Mucosa of descending colon (tissue), 3 donors: ENCODE results near the gene PTGFR. TPM values are rescaled to one million over a fixed set of nuclear protein-coding genes. Genes with fewer than 3 reads are reported as not detected.

Experiments
- ATAC-seq: fragments of 200-7000 bp; cut with Tn5 transposase; one replicate; pipeline ENCODE4 v1.9.1; 2020; ENCODE audit warnings: mild to moderate bottlenecking, moderate library complexity
- DNase-seq, 3 donors: peaks; one replicate each; pipeline ENCODE4 v3.0.0-alpha.2; 2020
- H3K36me3 ChIP-seq: fragments of 200-600 bp; one replicate; pipeline ENCODE4 v1.8.0; 2021; ENCODE audit warnings: low read depth, mild to moderate bottlenecking
- H3K4me1 ChIP-seq: fragments of 200-600 bp; one replicate; pipeline ENCODE4 v1.8.0; 2021; ENCODE audit warnings: low read depth, mild to moderate bottlenecking
- H3K4me3 ChIP-seq: fragments of 200-600 bp; one replicate; pipeline ENCODE4 v1.8.0; 2021; ENCODE audit warnings: mild to moderate bottlenecking
- H3K9me3 ChIP-seq: fragments of 200-600 bp; one replicate; pipeline ENCODE4 v1.8.0; 2021; ENCODE audit warnings: mild to moderate bottlenecking
- intact Hi-C, 2 donors: fragments of 100-400 bp; cut with DNase I in 1 of 2; cut with micrococcal nuclease in 1 of 2; formaldehyde crosslinking; loops; one replicate each; pipeline versions ENCODE4 v1.11.0 to v1.11.1; 2022; cut with DNase I, micrococcal nuclease
- total RNA-seq, 3 donors: library from RNA; stranded (reverse); fragmentation: NEBNext Ultra II Directional in 2 of 3; extraction: Animal tissue kit (Norgen Biotek cat#: 25700) in 2 of 3; gene quantifications; one replicate each; pipeline versions ENCODE4 v1.2.1 to v1.2.4, GENCODE V29; 2021 to 2023
- TF ChIP-seq, protein P1 (sequence below): fragments of 200-600 bp; IDR thresholded peaks from one replicate; pipeline ENCODE4 v1.8.0; 2022; ENCODE audit warnings: antibody characterized with exemption, mild to moderate bottlenecking
- donor health status: DM: no; HTN: no; CAD: no; lungs with moderate emphysema.
- donor health status: DM: no; HTN: no; CAD: no.
- donor health status: DM: no; HTN: yes; CAD: no.

The PTGFR gene
- total RNA-seq, 3 donors from 2014 or later: 0.49 to 2.1 (median 1.7) TPM

DNA sequence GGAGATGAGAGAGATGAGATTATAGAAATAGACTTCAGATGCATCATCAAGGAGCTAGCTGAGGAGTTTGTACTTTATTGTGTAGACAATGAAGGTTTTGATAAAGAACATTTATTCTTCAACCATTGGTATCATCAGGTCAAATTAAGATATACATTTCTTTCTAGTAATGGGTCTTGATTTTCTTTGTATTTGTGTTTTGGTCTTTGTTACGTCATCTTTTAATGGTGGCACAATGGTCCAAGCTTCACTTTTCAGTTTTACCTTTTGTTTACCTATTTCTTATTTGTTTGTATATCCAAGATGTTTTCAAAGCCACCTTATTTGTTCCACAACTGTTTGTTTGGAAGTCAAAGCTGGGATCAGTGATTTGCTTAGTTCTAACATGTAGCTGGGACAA, 44.5 kb downstream of the PTGFR start:
- Histone ChIP-seq H3K4me1 (no peaks in the 10 kb centered on the region), H3K9me3 (no peaks in the 10 kb centered on the region), H3K36me3 (no peaks in the 10 kb centered on the region), H3K4me3 (no peak overlapping the region)
- TF ChIP-seq, protein P1, sequence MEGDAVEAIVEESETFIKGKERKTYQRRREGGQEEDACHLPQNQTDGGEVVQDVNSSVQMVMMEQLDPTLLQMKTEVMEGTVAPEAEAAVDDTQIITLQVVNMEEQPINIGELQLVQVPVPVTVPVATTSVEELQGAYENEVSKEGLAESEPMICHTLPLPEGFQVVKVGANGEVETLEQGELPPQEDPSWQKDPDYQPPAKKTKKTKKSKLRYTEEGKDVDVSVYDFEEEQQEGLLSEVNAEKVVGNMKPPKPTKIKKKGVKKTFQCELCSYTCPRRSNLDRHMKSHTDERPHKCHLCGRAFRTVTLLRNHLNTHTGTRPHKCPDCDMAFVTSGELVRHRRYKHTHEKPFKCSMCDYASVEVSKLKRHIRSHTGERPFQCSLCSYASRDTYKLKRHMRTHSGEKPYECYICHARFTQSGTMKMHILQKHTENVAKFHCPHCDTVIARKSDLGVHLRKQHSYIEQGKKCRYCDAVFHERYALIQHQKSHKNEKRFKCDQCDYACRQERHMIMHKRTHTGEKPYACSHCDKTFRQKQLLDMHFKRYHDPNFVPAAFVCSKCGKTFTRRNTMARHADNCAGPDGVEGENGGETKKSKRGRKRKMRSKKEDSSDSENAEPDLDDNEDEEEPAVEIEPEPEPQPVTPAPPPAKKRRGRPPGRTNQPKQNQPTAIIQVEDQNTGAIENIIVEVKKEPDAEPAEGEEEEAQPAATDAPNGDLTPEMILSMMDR: no peak
- ATAC-seq: no peak
- intact Hi-C loops: no loop called here
- DNase-seq: no peak

DNA sequence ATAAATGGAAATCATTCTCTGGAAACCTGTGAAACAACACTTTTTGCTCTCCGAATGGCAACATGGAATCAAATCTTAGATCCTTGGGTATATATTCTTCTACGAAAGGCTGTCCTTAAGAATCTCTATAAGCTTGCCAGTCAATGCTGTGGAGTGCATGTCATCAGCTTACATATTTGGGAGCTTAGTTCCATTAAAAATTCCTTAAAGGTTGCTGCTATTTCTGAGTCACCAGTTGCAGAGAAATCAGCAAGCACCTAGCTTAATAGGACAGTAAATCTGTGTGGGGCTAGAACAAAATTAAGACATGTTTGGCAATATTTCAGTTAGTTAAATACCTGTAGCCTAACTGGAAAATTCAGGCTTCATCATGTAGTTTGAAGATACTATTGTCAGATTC, 45.7 kb downstream of the PTGFR start:
- no peaks in the 10 kb centered on the region for H3K4me1 ChIP-seq
- H3K36me3 ChIP-seq: no peaks in the 10 kb centered on the region
- DNase-seq: no peak
- no peak for ATAC-seq
- no peaks in the 10 kb centered on the region for H3K9me3 ChIP-seq
- intact Hi-C loops: no loop called here
- TF ChIP-seq, protein P1: no peak
- no peak overlapping the region for H3K4me3 ChIP-seq

DNA sequence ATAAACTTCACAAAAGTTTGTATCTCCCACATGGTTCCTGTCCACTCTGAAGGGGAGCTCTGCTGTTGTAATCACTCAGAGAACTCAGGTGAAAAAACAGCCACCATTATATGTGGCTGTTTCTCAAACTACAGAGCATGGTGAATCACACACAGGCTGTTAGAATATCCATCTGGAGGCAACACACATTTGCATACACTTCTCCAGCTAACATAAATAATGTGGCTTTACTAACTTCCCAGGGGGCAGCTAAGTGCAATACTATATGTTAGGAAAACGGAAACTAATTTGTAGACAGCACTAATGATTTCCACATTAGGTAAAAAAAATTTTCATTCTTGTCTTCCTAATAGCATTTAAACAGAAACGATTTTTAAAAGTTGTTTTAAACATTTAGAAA, 49.3 kb downstream of the PTGFR start:
- no peaks in the 10 kb centered on the region for H3K36me3 ChIP-seq
- TF ChIP-seq, protein P1: no peak
- no peak overlapping the region for H3K4me3 ChIP-seq
- intact Hi-C loops: no loop called here
- ATAC-seq (no peak), DNase-seq (no peak)
- no peaks in the 10 kb centered on the region for H3K9me3 ChIP-seq
- H3K4me1 ChIP-seq: no peaks in the 10 kb centered on the region

DNA sequence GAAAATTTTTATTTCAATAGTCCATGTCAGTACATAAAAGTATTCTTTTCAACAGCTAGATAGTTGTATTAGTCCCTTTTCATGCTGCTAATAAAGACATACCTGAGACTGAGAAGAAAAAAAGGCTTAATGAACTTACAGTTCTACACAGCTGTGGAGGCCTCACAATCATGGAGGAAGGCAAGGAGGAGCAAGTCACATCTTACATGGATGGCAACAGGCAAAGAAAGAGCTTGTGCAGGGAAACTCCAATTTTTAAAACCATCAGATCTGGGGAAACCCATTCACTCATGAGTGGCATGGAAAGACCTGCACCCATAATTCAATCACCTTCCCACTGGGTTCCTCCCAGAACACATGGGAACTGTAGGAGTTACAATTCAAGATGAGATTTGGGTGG, 50.7 kb downstream of the PTGFR start:
- Histone ChIP-seq H3K36me3 (no peaks in the 10 kb centered on the region), H3K9me3 (no peaks in the 10 kb centered on the region), H3K4me1 (no peaks in the 10 kb centered on the region), H3K4me3 (no peak overlapping the region)
- DNase-seq: no peak
- ATAC-seq: no peak
- intact Hi-C loops: no loop called here
- TF ChIP-seq, protein P1: no peak

DNA sequence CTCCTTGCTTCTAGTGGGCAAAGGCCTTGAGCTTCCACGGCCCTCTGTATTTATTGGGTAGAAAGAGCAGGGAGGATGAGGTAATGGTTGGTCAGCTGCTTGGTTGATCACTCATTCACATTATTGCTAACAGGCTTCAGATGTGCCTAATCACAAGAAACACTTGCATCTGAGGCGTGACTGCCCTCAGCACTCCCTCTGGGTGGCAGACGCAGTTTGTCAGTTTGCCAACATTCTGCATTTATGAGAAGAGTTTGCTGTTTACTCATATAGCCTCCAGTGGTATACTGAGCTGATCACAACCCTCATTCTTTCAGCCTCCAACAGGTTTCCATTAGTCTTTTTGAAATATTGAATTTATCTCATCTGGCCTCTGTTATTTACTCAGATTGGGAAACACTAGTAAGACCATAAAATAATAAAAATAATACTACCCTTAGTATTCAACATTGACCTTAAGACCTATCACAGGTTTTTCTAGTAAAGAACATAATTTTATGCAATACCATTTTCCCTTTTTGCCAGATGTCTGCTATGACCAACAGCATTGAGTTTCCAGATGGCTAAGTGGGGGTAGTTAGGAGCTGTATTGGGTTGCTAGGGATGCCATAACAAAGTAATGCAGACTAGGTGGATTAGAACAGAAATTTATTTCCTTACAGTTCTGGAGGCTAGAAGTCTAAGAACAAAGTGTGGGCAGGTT, 53.3 kb downstream of the PTGFR start:
- DNase-seq: no peak
- TF ChIP-seq, protein P1: no peak
- no peaks in the 10 kb centered on the region for H3K9me3 ChIP-seq
- no peak overlapping the region for H3K4me3 ChIP-seq
- H3K36me3 ChIP-seq: no peaks in the 10 kb centered on the region
- intact Hi-C loops: no loop called here
- H3K4me1 ChIP-seq: no peaks in the 10 kb centered on the region
- no peak for ATAC-seq

DNA sequence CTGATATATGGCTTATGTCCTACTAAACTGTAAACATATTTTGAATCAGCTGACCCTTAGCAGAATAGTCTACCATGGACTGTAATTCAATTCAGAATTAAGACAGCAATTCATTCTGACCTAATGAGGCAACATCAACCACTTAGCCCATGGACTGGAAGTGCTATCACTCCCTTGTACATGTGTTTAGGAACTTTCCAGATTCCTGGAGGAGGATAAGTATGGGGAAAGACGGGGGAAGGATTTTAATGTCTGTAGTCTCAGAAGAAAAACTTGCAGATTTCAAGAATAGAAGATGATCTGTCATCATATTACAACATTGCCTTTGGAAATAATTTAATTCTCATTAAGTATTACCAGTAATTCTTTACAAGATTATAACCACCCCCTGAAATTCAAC, 56.3 kb downstream of the PTGFR start:
- Histone ChIP-seq H3K4me1 (no peaks in the 10 kb centered on the region), H3K9me3 (peaks cover 2% of the 10 kb centered on the region), H3K36me3 (no peaks in the 10 kb centered on the region), H3K4me3 (no peak overlapping the region)
- ATAC-seq (no peak), DNase-seq (no peak)
- intact Hi-C loops: no loop called here
- TF ChIP-seq, protein P1: no peak
